Psoas muscle (tissue), 8 donors: ENCODE results near the gene CNTLN. TPM values are rescaled to one million over a fixed set of nuclear protein-coding genes. Genes with fewer than 3 reads are reported as not detected.

Experiments
- ATAC-seq, 4 donors: fragments of 200-7000 bp; cut with Tn5 transposase; one replicate each; pipeline ENCODE4 v1.9.1; 2020; ENCODE audit warnings: moderate library complexity in 3 of 4, mild to moderate bottlenecking in 2 of 4
- DNase-seq, 2 donors: peaks; one replicate each; pipeline ENCODE4 v3.0.0-alpha.2; 2020
- H3K27ac ChIP-seq: fragments of 200-600 bp; one replicate; pipeline ENCODE4 v1.8.0; 2022
- H3K27me3 ChIP-seq, 3 donors: fragments of 200-600 bp in 1 of 3; one replicate each; pipeline versions ENCODE4 v1.6.1 to v1.8.0; 2013 to 2022; ENCODE audit warnings: low read length in 2 of 3, mild to moderate bottlenecking in 2 of 3, moderate library complexity in 1 of 3; ENCODE audit not compliant: insufficient read depth in 3 of 3
- H3K36me3 ChIP-seq, 2 donors: fragments of 200-600 bp in 1 of 2; one replicate each; pipeline versions ENCODE4 v1.6.1 to v1.8.0; 2013 to 2022; ENCODE audit warnings: low read depth in 1 of 2, mild to moderate bottlenecking in 1 of 2, moderate library complexity in 1 of 2; ENCODE audit not compliant: insufficient read depth in 1 of 2
- H3K4me1 ChIP-seq: fragments of 200-600 bp; one replicate; pipeline ENCODE4 v1.8.0; 2022
- H3K4me3 ChIP-seq: fragments of 200-600 bp; one replicate; pipeline ENCODE4 v1.8.0; 2022; ENCODE audit warnings: mild to moderate bottlenecking
- H3K9me3 ChIP-seq: fragments of 200-600 bp; one replicate; pipeline ENCODE4 v1.8.0; 2022
- CTCF ChIP-seq: fragments of 200-600 bp; IDR thresholded peaks from one replicate; pipeline ENCODE4 v1.8.0; 2022; ENCODE audit warnings: antibody characterized with exemption
- WGBS, 3 donors: extraction: QIAGEN DNeasy Blood & Tissue Kit; methylation state at CpG; one replicate each; pipeline versions ENCODE4 v1.1.6 to v1.1.7; 2013; 5-methylcytosine and 5-hydroxymethylcytosine counted together
- intact Hi-C, 2 donors: fragments of 100-400 bp; cut with DNase I; formaldehyde crosslinking; loops; one replicate each; pipeline versions ENCODE4 v1.11.0 to v1.14.2; 2022
- polyA plus RNA-seq, 3 donors: library from polyadenylated mRNA; stranded (reverse); fragments of 200-250 nt; gene quantifications; one replicate each; pipeline ENCODE4 v1.2.3, GENCODE V29; 2013
- total RNA-seq, 4 donors: library from RNA; stranded (reverse); fragmentation: NEBNext Ultra II Directional in 2 of 4; extraction: Animal tissue kit (Norgen Biotek cat#: 25700) in 2 of 4; gene quantifications; one replicate each; pipeline versions ENCODE4 v1.2.1 to v1.2.4, GENCODE V29; 2021 to 2023
- donor health status: healthy with polysubstance abuse.
- donor health status: DM: no; HTN: no; CAD: no; lungs with moderate emphysema.
- donor health status: Bipolar disorder and iron deficiency.
- donor health status: healthy.
- donor health status: DM: yes; HTN: yes; CAD: no.
- donor health status: DM: no; HTN: no; CAD: no.
- donor health status: DM: no; HTN: no; CAD: no.
- donor health status: DM: yes; HTN: yes; CAD: no.

Gene CNTLN
- total and polyA plus RNA-seq, 7 donors = 0.66 to 2.4 (median 1.5) TPM

- Histone ChIP-seq H3K4me1 (peaks cover 9% of the 10 kb centered on the region), H3K36me3 (no peaks in the 10 kb centered on the region), H3K27me3 (no peaks in the 10 kb centered on the region), H3K27ac (no peak overlapping the region), H3K9me3 (no peaks in the 10 kb centered on the region), H3K4me3 (no peak overlapping the region)
- ATAC-seq (no peak), DNase-seq (no peak)
- intact Hi-C loops = no loop called here
- WGBS, 3 donors = 75 to 80% (median 76%) methylated on average over 2 of the region's 2 CpGs
- no peak for TF ChIP-seq CTCF
Measured at GRCh38 chr9:17131494-17131893, 3.3 kb upstream of the CNTLN start.

GRCh38 chr9:17135295-17136160 lies 688 bp downstream of the CNTLN start:
- Histone ChIP-seq H3K27me3 (no peaks in the 10 kb centered on the region), H3K9me3 (no peaks in the 10 kb centered on the region), H3K36me3 (no peaks in the 10 kb centered on the region), H3K27ac (peak overlapping the region; percentile 79), H3K4me1 (peaks cover 9% of the 10 kb centered on the region), H3K4me3 (peak overlapping the region; percentile 91)
- intact Hi-C loops = no loop called here
- WGBS, 3 donors = 1 to 3% (median 2%) methylated on average over 37 to 44 of the region's 44 CpGs
- TF ChIP-seq CTCF = no peak
- DNase-seq = peak; percentile 42 to 63
- peak; percentile 52 to 69 (median 61) for ATAC-seq

DNA sequence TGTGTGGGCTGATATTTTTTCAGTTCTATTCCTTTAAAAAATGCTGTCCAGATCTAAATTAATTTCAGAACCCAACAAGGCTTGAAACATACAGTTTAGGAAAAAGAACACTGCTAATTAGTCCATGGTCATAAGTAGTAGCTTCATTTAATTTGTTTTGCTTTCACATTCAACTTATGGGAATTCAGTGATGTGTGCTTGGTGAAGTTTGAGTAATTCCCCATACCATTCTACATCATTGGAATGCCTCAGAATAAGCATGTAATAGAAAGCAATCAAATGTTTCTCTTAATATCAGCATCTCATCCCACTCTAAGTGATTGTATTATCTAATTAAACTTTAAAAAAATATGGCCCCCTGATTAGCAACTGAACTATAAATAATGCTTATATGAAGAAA lies 2.7 kb downstream of the CNTLN start:
- Histone ChIP-seq H3K27me3 (no peaks in the 10 kb centered on the region), H3K36me3 (no peaks in the 10 kb centered on the region), H3K27ac (no peak overlapping the region), H3K9me3 (no peaks in the 10 kb centered on the region), H3K4me3 (no peak overlapping the region), H3K4me1 (peaks cover 9% of the 10 kb centered on the region)
- intact Hi-C loops = no loop called here
- DNase-seq = no peak
- no peak for TF ChIP-seq CTCF
- ATAC-seq = no peak

GRCh38 chr9:17138503-17138902 lies 3.7 kb downstream of the CNTLN start:
- intact Hi-C loops = no loop called here
- no peak for TF ChIP-seq CTCF

More at GRCh38 chr9:17138503-17138902, 3.7 kb downstream of the CNTLN start:
- Histone ChIP-seq H3K4me1 (peaks cover 9% of the 10 kb centered on the region), H3K9me3 (no peaks in the 10 kb centered on the region), H3K27ac (no peak overlapping the region), H3K4me3 (no peak overlapping the region), H3K27me3 (no peaks in the 10 kb centered on the region), H3K36me3 (no peaks in the 10 kb centered on the region)
- ATAC-seq (no peak), DNase-seq (no peak)
- WGBS, 3 donors = 93 to 95% (median 93%) methylated on average over 1 of the region's 1 CpG
